GM19467 (cell line): ENCODE results near the gene DOCK3.

Experiments
- ATAC-seq: cut with Tn5 transposase; IDR thresholded peaks from one replicate; pipeline ENCODE4 v1.9.1; 2021; ENCODE audit warnings: mild to moderate bottlenecking, moderate library complexity; ENCODE audit not compliant: unreplicated experiment

Gene DOCK3

DNA sequence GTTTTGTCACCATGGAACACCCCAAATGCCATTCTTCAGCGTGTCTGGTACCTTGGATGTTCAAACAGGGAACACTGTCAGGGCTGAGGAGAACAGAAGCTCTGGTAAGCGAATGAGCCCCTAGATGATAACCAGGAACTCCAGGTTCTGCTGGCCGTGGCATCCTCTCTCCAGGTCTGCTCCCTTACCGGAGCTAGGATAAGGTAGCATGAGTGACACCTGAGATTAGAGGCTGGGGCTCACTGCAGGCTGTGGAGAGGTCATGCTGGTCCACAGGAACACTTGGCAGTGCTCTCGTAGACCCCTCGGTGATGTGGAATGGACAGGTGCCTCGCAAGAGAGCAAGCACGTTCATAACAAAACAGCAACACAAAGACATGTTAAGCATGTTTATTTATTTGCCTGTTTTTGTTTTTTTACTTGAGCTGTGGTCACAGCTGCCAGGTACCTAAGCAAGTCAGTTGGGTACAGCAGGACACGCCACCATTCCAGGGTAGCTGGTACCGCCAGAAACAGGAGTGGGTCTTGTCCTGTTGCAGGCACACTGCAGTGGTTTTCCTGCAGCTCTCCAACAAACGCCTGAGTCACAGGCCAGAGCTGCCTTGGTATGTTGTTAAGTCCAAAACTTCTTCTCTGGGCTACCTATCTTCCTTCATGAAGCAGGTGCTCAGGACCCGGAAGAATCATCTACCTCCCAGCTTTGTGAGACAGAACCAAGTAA, 720.9 kb downstream of the DOCK3 start:
- no peak for ATAC-seq

DNA sequence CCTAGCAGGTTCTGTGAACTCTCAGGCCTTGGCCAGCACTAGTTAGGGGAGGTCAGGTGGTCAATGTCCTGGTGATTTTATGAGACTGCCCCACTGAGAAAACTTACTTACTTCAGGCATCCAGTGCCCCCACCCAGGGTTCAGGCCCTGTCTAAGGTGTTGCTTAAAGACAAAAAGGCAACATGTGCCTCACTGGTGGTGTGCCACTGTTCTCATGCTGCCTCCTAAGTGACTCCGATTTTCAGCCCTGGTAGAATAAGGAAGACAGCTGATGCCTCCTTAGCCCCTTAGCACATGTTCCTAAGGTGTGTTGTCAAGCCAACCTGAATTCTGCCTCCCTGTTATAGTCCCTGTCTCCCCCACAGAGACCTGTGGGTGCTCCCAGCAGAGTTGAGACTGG, 721.7 kb downstream of the DOCK3 start:
- no peak for ATAC-seq

DNA sequence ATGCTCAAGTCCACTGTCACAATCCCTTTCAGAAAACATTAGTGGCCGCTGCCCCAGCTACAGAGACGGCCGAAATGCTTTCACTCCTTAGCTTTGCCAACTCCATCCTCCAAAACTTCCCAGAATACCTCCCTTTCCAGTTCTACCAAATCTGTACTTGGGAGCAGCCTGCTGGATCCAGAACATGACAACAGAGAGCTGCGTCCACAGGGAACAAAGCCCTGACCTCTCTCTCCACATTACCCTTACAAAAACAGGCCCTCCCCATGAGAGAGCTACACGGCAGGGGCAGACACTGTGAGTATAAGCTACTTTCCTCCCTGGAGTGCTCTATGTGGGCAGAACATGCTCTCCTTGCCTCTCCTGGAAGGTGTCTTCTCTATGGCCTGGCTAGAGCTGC, 722.7 kb downstream of the DOCK3 start:
- ATAC-seq = no peak

DNA sequence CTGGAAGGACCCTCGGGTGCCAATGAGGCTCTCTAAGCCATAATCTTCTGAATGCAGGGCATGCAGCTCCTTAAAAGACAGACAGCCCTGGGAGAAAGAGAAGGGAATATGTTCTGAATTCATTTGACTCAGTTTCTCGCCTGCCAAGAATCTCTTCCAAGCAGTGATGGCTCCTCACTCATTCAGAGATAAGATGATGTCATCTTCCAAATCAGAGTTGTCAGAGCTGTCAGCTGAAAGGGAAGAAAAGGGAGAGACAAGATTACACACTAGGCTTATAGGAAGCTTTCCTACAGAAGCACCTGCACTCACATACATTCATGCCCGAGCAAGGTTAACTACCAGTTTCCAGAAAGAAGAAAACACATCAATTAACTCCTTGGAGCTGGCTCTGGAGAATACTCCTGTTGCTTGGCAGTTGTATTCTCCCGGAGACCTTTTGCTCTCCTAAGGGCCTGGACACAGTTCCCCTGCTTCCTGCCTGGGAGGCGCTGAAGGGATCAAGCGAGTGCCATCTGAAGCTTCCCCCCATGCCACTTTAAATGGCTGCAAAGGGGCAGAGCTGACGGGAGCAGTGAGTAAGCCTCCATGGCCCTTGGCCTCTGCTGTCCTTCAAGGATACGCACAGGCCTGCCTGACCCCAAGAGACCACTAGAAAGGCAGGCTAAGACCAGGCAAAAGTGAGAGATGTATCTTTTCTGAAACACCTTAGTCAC, 724.0 kb downstream of the DOCK3 start:
- no peak for ATAC-seq

DNA sequence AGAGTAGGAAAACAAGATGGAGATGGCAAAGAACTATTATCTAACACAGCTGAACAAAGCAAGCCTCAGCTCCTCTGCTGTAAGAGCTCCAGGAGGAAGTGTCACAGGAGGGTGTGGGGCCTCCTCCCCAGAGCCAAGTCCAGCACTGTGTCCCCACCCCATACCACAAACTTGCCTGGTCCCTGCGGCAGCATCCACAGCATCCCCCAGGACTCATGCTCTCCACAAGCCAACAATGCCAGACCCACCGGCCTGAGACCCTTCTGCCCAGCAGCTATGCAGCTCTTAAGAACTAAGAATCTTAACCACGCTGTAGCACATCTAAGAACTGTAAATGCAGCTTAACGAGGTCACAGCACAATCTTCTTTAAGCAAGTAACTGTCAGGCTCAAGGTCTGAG, 725.4 kb downstream of the DOCK3 start:
- ATAC-seq = no peak

DNA sequence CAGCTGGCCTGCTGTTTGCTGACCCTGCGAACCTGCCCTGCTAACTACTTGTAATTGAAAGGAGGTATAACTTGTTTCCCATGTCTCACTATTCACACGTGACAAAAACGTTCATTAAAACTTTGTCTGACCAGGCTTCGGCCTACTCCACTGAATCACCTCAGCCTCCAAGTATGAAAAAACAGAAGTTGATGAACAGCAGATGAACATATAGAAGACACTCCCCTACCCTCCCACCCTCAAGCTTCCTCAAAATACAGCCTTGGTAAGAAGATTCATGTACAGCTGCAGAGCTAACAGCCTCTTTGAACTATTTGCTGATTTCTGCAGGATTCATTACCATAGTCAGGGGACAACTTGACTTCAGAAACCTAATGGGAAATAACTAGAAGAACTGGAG, 727.0 kb downstream of the DOCK3 start:
- no peak for ATAC-seq

DNA sequence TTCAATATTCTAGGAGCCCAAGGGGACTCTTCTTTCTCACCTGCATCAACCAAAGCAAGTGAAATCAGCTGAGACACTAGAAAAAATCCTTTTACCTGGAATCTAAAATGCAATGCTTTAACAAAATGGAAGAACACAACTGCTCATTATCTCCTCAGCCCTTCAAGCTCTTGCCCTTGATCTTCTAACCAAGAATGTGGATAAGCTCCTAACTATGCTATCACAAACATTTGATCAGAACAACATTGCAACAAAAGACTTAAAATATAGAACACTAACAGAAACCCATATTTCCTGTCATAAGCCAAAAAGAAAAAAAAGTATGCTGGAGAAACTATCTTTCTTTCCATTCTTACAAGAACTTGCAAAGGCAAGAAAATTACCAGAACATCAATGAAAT, 728.9 kb downstream of the DOCK3 start:
- ATAC-seq = no peak

DNA sequence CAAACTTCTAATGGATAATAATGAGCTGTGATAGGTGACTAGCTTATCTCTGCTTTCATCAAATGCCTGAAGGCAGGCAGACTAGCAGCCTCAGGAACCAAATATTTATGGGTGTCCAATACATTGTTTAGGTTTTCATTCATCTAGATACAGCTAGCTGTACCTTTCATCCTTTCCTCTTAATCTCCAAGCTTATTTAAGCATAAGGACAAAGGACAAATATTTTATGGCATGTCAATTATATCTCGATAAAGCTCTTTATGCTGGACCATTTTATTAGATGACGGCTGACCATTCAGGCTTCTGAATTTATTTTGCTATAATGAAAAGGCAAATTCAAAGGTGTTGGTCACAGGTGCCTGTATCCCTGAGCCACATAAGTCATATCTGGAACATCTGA, 733.3 kb downstream of the DOCK3 start:
- no peak for ATAC-seq

DNA sequence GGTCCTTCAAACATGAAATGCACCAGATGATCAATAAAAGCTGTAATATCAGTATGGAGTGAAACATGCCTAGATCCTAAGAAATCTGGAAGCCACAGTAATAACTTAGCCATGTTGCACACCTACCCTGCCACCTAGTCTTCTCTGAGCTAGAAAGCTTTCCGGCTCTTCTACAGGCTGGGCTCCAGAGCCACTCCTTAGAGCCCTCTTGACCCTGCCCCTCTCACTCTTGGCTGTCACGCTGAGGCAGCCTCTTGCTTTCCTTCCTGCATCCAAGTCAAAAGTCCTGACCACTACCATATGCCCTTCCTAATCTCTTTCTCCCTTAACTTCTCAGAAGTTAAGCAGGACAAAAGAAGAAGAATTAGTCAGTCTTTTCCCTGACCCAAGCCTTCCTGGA, 734.1 kb downstream of the DOCK3 start:
- ATAC-seq = no peak

DNA sequence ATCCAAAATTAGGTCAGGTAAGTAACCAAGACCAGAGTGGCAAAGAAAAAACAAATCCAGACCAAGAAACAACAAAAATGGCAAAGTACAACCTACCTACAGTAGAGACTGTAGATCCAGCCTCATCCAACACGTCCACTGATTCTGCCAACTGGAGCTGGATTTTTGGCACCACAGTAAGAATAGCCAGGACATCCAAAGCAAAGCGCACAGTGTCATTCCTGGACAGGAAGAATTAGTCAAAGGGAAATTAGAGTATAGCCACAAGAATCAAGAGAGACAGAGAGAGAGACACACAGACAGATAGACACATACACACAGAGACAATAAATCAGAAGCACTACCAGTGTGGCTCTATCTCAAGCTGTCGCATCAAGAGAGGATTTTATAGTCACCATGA, 747.5 kb downstream of the DOCK3 start:
- ATAC-seq = no peak

DNA sequence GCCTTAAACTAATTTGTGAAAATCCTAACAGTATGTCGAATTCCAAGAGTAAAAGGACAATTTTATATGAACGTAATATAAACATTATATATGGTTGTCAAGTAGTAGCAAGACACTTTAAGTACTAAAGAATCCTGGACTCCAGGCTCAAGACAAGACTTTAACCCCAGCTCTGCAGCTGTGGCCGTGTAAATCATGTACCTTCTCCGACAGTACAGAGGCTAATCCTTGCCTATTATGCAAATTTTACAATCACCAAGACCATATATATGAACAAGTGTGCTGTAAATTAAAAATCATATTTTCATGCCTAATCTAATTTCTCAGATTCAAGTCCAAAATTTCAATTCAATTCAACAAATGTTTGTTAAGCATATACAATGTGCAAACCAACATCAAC, 752.2 kb downstream of the DOCK3 start:
- no peak for ATAC-seq

DNA sequence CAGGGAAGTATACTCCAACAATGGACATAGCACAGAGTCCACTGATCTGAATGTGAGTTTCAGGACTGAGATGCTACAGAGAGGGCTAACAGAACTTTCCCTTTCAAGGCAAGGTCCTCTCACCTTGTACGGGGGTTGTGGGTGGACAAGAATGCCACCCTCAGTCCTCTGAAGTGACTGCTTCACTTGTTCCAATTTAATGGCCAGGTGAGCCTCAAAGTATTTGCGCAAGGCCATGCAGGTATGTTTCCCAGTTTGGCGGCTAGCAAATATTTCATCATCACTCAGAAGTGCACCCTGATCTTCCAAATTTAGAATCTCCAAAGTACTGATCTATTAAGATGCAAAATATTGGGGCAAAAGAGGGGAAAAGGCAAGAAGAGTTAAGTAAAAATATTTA, 754.4 kb downstream of the DOCK3 start:
- ATAC-seq = no peak
